ENCODE results near the gene SOBP.

- TF ChIP-seq, protein P1, sequence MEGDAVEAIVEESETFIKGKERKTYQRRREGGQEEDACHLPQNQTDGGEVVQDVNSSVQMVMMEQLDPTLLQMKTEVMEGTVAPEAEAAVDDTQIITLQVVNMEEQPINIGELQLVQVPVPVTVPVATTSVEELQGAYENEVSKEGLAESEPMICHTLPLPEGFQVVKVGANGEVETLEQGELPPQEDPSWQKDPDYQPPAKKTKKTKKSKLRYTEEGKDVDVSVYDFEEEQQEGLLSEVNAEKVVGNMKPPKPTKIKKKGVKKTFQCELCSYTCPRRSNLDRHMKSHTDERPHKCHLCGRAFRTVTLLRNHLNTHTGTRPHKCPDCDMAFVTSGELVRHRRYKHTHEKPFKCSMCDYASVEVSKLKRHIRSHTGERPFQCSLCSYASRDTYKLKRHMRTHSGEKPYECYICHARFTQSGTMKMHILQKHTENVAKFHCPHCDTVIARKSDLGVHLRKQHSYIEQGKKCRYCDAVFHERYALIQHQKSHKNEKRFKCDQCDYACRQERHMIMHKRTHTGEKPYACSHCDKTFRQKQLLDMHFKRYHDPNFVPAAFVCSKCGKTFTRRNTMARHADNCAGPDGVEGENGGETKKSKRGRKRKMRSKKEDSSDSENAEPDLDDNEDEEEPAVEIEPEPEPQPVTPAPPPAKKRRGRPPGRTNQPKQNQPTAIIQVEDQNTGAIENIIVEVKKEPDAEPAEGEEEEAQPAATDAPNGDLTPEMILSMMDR (IDR thresholded peaks at IDR 0.05) = no peak
- TF ChIP-seq ZFX (IDR thresholded peaks at IDR 0.05; ENCODE audit: borderline replicate concordance) = no peak
Observed at GRCh38 chr6:107691062-107691751, 201.3 kb downstream of the SOBP start.

All from 22Rv1 (cell line).